Neural cell (in vitro differentiated cells): ENCODE results near the gene DNAH6. TPM values are rescaled to one million over a fixed set of nuclear protein-coding genes. Genes with fewer than 3 reads are reported as not detected.

Experiments used
- H2AFZ ChIP-seq: fragments of 200-600, 300-800 bp; sonication (generic), shearing (Covaris generic); 2 replicates; pipeline ENCODE4 v1.6.0; 2014; ENCODE audit warnings: low read depth, mild to moderate bottlenecking, antibody characterized with exemption, low read length, moderate library complexity
- H3F3A ChIP-seq: fragments of 200-600 bp; shearing (Covaris generic); 2 replicates; pipeline ENCODE4 v1.6.1; 2016; ENCODE audit warnings: mild to moderate bottlenecking, moderate library complexity, mixed read lengths, antibody characterized with exemption, low read length; ENCODE audit not compliant: insufficient read depth, poor library complexity, severe bottlenecking
- H3K27ac ChIP-seq: fragments of 200-600, 300-800 bp; sonication (generic), shearing (Covaris generic); 2 replicates; pipeline ENCODE4 v1.5.1; 2014; ENCODE audit warnings: mild to moderate bottlenecking, low read length, moderate library complexity
- H3K27me3 ChIP-seq: fragments of 300-800, 200-600 bp; sonication (generic), shearing (Covaris generic); 2 replicates; pipeline ENCODE4 v1.6.0; 2014; ENCODE audit warnings: mild to moderate bottlenecking, low read depth, low read length, moderate library complexity; ENCODE audit not compliant: insufficient read depth
- H3K36me3 ChIP-seq: fragments of 300-800, 200-600 bp; sonication (generic), shearing (Covaris generic); 2 replicates; pipeline ENCODE4 v1.5.1; 2014; ENCODE audit warnings: mild to moderate bottlenecking, antibody characterized with exemption, low read length, moderate library complexity; ENCODE audit not compliant: insufficient read depth
- H3K4me2 ChIP-seq: fragments of 300-800, 200-600 bp; sonication (generic), shearing (Covaris generic); 2 replicates; pipeline ENCODE4 v1.6.0; 2014; ENCODE audit warnings: mild to moderate bottlenecking, low read length
- H3K4me3 ChIP-seq: fragments of 300-800, 200-600 bp; sonication (generic), shearing (Covaris generic); 2 replicates; pipeline ENCODE4 v1.5.1; 2014; ENCODE audit warnings: mild to moderate bottlenecking, low read length, moderate library complexity
- H3K79me2 ChIP-seq: fragments of 200-600 bp; shearing (Covaris generic); replicated peaks from 2 replicates; pipeline ENCODE4 v1.6.0; 2014; ENCODE audit warnings: mild to moderate bottlenecking, low read length, moderate library complexity; ENCODE audit not compliant: insufficient read depth
- H3K9ac ChIP-seq: fragments of 300-800, 200-600 bp; sonication (generic), shearing (Covaris generic); 2 replicates; pipeline ENCODE4 v1.6.1; 2016; ENCODE audit warnings: mild to moderate bottlenecking, low read length, mixed read lengths
- H3K9me2 ChIP-seq: fragments of 200-600 bp; shearing (Covaris generic); 2 replicates; pipeline ENCODE4 v1.6.1; 2016; ENCODE audit warnings: mild to moderate bottlenecking, low read length, mixed read lengths; ENCODE audit not compliant: insufficient read depth
- H3K9me3 ChIP-seq: fragments of 200-600, 300-800 bp; sonication (generic), shearing (Covaris generic); 2 replicates; pipeline ENCODE4 v1.6.1; 2016; ENCODE audit warnings: mild to moderate bottlenecking, mixed run types, low read length, moderate library complexity, mixed read lengths
- H4K20me1 ChIP-seq: fragments of 200-600 bp; shearing (Covaris generic); 2 replicates; pipeline ENCODE4 v1.6.1; 2016; ENCODE audit warnings: mild to moderate bottlenecking, mixed run types; ENCODE audit not compliant: insufficient read depth
- CTCF ChIP-seq: fragments of 450-650 bp; IDR thresholded peaks from 2 replicates; pipeline ENCODE4 v1.5.1; 2014; ENCODE audit warnings: antibody characterized with exemption, mild to moderate bottlenecking, moderate library complexity; ENCODE audit not compliant: poor library complexity, severe bottlenecking
- EP300 ChIP-seq: fragments of 450-650 bp; conservative IDR thresholded peaks from 2 replicates; pipeline ENCODE4 v1.6.1; 2014; ENCODE audit warnings: antibody characterized with exemption, mild to moderate bottlenecking, moderate library complexity; ENCODE audit not compliant: poor library complexity, severe bottlenecking
- EZH2 ChIP-seq: fragments of 200-600, 300-800 bp; shearing (Covaris generic), sonication (generic); IDR thresholded peaks from 2 replicates; pipeline ENCODE4 v1.6.1; 2014; ENCODE audit warnings: antibody characterized with exemption, low read length, borderline replicate concordance, mild to moderate bottlenecking; ENCODE audit not compliant: insufficient read depth, poor library complexity, severe bottlenecking
- MXI1 ChIP-seq: fragments of 450-650 bp; conservative IDR thresholded peaks from 2 replicates; pipeline ENCODE4 v1.6.1; 2014; ENCODE audit warnings: antibody characterized with exemption, mild to moderate bottlenecking; ENCODE audit not compliant: poor library complexity, severe bottlenecking
- POLR2AphosphoS5 ChIP-seq: IDR thresholded peaks from 2 replicates; pipeline ENCODE4 v1.6.1; 2012
- RAD21 ChIP-seq: fragments of 450-650 bp; conservative IDR thresholded peaks from 2 replicates; pipeline ENCODE4 v1.6.1; 2014; ENCODE audit warnings: antibody characterized with exemption, mild to moderate bottlenecking, moderate library complexity
- REST ChIP-seq: IDR thresholded peaks from 2 replicates; pipeline ENCODE4 v1.6.1; 2012; ENCODE audit warnings: borderline replicate concordance
- SMC3 ChIP-seq: fragments of 450-650 bp; conservative IDR thresholded peaks from 2 replicates; pipeline ENCODE4 v1.6.1; 2014; ENCODE audit warnings: antibody characterized with exemption, mild to moderate bottlenecking, moderate library complexity; ENCODE audit not compliant: poor library complexity
- TAF1 ChIP-seq: IDR thresholded peaks from 2 replicates; pipeline ENCODE4 v1.6.1; 2012; ENCODE audit warnings: low read depth
- polyA plus RNA-seq: library from polyadenylated mRNA; depleted of rRNA; stranded (reverse); fragments of >200 nt; gene quantifications from 2 replicates; pipeline ENCODE4 v1.2.3, GENCODE V29; 2014

DNAH6 gene
- polyA plus RNA-seq, 1 donor from 2014 or later = 2.1 TPM

- Histone ChIP-seq H3K4me2 (no peak overlapping the region), H3K36me3 (no peaks in the 10 kb centered on the region), H2AFZ (no peak overlapping the region), H3K4me3 (no peak overlapping the region), H3K9ac (no peak overlapping the region), H3K27ac (no peak overlapping the region), H3K9me2 (no peaks in the 10 kb centered on the region), H3K27me3 (no peaks in the 10 kb centered on the region), H4K20me1 (no peaks in the 10 kb centered on the region), H3K79me2 (no peaks in the 10 kb centered on the region), H3K9me3 (no peaks in the 10 kb centered on the region), H3F3A (no peaks in the 10 kb centered on the region)
- TF ChIP-seq RAD21 (no peak), REST (no peak), CTCF (no peak), MXI1 (no peak), SMC3 (no peak), EZH2 (no peak), EP300 (no peak), TAF1 (no peak), POLR2AphosphoS5 (no peak)
Measured at GRCh38 chr2:84836215-84836614, 319.9 kb downstream of the DNAH6 start.

- Histone ChIP-seq H3F3A (no peaks in the 10 kb centered on the region), H3K9ac (no peak overlapping the region), H3K36me3 (no peaks in the 10 kb centered on the region), H3K79me2 (no peaks in the 10 kb centered on the region), H3K27me3 (no peaks in the 10 kb centered on the region), H3K4me3 (no peak overlapping the region), H3K9me3 (no peaks in the 10 kb centered on the region), H3K27ac (no peak overlapping the region), H3K4me2 (no peak overlapping the region), H2AFZ (no peak overlapping the region), H4K20me1 (no peaks in the 10 kb centered on the region), H3K9me2 (no peaks in the 10 kb centered on the region)
- TF ChIP-seq SMC3 (no peak), EP300 (no peak), EZH2 (no peak), REST (no peak)
Measured at GRCh38 chr2:84838434-84839145, 322.3 kb downstream of the DNAH6 start.
